Measurements from ENCODE around the gene PLEKHH2.
"Not testable (repeated sequence)": the region's sequence is repeated elsewhere in the genome, so short reads cannot be mapped to it uniquely, and the experiment has no call there.

The PLEKHH2 gene

DNA sequence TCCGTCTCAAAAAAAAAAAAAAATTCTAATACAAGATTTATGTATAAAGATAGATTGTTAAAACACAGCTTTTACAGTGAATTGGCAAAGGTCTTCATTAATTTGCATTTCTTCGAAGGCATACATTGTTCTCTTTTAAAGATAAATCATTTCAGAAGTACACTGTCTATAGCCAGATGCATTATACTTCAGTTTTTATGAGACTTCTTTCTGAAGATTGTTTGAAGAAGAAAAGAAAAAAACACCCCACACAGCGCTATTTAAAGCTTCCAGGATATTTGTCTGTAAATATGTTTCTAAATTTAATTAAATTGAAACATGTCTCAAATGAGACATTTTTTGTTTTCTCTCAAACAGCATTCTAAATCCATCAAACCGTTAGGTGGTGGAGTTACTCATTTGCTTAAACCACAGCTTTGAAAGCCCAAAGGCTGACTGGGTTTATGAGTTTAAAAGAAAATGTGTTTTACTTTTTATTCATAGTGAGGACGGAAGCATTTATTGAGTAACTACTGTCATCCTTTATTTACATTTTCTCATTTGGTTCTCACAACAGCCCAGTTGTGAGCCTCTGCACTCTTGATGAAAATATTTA is 81.6 kb downstream of the PLEKHH2 start:
- no peak for DNase-seq

DNA sequence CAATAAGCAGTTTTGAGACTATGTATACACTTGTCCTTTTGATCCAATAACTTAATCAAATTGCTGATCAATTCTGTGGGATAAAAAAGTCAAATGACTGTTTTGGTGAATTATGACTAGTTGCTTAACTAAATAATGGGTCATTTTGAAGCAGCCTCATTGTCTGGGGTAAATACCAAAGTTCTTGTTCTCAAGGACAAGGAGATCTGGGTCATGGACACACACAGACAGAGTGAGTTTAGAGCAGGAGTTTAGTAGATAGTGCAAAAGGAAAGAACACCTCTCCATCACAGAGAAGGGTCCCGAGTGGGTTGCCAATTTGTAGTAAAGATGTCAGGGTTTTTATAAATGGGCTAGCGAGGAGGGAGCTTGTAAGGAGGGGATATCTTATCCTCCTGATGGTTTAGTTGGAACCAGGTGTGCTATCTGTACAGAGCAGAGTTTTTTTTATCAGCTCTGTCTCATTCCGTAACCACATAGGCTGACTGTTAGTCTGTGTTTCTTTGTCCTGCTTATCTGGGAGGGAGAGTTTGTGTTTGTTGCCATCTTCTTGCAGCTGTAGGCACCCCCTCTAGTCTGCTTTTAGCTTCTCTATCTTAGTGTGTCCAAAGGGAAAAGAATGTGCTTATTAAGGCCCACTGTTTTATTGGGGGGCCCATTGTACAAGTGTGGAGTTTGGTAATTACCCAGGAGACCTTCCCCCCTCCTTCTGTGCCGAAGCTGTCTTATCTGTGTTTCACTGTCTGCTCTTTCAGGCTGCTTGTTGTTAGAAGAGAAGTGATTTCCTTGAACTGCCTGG is 87.9 kb downstream of the PLEKHH2 start:
- DNase-seq: no peak

DNA sequence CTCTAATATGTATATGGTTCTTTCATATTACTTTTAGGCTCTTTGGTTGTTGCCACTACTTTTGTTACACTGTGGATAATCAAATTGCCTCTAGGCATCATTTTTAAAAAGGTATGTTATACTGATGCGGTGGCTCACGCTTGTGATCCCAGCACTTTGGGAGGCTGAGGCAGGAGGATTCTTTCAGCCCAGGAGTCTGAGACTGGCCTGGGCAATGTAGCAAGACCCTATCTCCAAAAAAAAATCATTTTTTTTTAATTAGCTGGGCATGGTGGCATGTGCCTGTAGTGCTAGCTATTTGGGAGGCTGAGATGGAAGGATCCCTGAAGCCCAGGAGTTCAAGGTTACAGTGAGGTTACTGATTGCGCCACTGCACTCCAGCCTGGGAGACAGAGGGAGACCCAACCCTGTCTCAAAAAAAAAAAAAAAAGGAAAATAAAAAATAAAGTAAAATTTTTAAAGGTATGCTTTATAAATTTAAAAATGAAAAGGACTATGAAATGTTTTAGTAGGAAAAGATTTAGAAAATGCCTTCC is 88.7 kb downstream of the PLEKHH2 start:
- no peak for DNase-seq

DNA sequence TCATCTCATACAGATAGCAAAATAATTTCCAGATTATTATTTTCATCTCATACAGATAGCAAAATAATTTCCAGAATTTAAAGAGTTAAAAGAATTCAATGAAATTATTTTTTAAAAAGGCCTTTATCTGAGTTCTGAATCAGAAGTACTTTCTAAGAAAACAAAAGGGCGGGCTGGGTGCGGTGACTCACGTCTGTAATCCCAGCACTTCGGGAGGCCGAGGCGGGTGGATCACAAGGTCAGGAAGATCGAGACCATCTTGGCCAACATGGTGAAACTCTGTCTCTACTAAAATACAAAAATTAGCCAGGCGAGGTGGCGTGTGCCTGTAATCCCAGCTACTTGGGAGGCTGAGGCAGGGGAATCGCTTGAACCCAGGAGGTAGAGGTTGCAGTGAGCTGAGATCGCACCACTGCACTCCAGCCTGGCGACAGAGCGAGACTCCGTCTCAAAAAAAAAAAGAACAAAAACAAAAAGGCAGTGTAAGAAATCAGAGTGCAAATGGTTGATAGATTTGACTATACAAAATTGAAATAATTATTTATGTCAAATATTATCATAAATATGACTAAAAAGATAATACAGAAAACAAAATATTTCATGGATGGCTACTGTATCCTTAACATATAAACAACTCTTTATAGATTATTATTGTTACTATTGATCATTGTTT is 90.0 kb downstream of the PLEKHH2 start:
- DNase-seq: not testable (repeated sequence)

DNA sequence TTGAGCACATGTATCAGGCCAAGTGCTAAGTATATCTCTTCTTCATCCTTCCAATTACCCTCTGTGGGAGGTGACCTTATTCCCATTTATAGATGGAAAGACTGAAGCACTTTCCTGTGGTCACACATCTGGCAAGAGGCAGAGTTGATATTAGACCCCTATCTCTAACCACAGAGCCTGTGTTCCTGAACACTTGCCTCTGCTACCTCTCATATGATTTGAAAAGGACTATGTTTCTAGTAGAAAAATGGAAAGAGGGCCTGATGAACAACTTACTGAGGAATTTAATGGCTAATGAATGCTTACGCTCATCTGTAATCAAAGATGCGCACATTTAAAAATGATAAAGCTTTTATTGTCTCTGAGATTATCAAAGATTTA is 90.6 kb downstream of the PLEKHH2 start:
- no peak for DNase-seq

DNA sequence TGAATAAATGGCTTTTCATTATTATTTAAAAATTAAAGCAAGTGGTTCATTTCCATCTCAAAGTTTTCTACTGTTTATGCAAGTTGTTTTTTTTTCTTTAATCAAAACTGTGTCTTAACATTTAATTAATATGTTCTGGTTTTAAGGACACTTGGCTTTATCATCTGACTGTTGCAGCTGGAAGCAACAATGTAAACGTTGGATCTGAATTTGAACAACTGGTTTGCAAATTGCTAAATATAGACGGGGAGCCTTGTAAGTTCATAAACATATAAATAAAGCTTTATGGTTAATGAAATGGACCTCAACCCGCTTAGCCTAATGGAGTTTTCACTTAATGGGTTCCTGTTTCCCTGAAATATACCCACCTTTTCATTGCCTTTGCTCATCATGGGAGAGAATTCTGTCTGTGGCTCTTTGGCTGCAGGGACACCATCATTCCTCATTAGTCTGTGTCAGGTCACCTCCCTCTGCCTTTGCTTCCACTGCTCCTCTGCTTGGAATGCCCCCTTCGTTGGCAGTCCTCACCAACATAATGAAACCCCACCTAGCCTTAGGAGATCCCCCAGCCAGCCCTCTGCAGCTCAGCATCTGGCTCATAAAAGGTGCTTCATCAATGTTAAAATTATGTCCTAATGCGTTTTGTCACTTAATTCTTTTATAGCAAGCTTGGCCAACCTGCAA is 92.6 kb downstream of the PLEKHH2 start:
- DNase-seq: no peak

DNA sequence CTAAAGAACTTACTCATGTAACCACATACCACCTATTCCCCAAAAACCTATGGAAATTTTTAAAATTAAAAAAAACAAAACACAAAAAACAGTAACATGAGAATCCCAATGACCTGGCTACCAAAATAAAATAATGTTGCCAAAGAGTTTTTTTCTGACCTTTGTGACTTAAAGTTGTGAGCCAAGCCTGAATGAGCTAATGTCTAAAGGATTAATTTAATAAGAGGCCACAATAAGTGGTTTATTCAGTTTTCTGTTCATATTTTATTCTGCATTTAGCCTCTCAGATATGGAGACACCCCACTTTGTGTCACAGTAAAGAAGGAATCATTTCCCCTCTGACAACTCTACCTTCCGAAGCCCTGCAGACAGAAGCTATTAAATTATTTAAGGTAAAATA is 94.2 kb downstream of the PLEKHH2 start:
- no peak for DNase-seq

DNA sequence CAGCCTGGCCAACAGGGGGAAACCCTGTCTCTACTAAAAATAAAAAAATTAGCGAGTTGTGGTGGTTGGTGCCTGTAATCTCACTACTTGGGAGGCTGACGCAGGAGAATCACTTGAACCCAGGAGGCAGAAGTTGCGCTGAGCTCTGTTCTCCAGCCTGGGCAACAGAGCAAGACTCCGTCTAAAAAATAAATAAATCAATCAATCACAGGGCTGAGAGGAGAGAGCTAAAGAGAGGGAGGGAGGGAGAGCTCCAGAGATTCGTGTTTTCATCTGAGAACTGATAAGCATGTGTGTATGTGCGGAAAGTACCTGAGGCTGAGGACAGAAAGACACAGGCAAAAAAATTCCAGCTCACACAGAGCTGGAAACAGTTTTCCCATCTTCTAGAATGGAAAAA is 99.6 kb downstream of the PLEKHH2 start:
- no peak for DNase-seq

DNA sequence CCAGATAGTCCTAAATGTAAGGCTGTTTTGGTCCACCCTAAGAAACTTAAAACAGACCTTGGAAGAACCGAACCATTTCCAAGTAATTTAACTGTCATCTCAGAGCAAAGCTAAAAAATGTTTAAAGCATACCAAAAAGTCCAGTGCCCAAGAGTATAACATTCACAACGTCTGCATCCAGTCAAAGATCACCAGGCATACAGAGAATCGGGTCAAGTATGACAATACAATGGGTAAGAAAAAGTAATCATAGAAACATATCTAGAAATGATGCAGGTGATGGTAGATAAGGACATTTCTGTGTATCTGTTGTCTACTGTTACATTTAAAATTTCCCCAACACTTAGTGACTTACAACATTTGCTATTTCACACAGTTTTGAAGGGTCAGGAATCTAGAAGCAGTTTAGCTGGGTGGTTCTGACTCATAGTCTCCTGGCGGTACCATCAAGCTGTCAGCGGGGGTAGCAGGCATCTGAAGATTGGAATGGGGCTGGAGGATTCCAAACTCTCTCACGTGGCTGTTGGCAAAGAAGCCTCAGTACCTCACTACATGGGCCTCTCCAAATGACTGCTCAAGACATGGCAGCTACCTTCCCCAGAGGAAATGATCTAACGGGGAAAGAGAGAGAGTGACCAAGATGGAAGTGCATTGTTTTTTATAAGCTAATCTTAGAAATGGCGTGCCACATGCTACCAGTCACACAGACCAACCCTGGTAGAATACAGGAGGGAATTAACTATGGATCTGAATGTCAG is 100.2 kb downstream of the PLEKHH2 start:
- DNase-seq: peak; percentile 91

DNA sequence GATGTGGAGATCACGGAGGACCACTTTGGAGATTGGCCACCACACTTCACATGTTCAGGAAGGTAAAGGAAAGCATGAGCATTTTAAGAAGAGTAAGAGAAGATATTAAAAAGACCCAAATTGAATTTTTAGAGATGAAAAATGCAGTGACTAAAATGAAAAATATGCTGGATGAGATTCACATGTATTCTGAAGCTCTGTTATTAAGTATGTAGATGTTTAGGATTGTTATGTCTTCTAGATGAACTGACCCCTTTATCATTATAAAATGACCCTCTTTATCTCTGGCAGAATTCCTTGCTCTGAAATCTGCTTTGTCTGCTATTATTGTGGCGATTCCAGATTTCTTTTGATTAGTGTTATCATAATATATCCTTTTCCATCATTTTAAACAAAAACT is 100.8 kb downstream of the PLEKHH2 start:
- DNase-seq: no peak

DNA sequence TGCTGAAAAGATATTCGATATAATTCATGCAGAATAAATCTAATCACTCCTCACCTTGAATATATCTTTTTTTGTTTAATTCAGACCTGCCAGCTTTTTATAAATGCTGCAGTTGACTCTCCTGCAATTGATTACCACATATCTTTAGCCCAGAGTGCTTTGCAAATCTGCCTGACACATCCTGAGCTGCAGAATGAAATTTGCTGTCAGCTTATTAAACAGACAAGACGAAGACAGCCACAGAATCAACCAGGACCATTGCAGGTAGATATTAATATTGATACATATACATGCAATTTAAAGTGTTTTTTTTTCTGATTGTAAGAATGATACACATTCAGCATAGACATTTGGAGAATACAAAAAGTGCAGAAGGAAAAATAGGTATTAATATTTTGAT is 101.2 kb downstream of the PLEKHH2 start:
- no peak for DNase-seq

DNA sequence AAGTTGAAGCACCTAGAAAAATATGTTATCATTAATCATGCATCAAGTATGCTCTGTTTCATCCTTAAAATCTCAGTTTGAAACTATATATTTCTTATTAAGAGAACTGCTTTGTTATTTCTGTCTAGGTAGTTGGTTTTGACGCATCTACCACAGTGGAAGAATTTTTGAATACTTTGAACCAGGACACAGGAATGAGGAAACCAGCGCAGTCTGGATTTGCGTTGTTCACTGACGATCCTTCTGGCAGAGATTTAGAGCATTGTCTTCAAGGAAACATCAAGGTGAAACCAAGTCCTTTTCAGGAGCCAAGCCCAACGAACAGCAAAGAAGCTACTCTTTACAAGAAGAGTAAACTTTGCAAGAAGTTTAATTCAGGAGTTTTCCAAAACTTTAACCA is 106.6 kb downstream of the PLEKHH2 start:
- no peak for DNase-seq

DNA sequence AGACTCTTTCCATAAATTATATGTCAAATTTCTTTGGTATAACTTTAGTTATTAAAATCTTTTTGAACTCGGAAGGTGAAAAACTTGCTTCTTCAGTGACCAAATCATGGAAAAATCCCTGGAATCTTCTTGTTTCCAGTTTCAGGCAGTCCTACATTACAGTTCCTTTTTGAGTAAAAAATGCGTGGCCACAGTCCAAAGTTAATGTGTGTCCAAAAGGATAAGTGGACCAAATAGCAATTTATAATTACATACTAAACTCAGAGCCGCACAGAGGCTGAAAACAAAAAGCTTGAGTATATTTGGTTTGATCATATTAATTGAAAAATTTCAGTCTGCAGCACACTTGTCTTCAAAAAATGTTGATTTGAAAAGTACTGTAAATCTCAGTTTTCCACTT is 108.4 kb downstream of the PLEKHH2 start:
- DNase-seq: peak; percentile 70

DNA sequence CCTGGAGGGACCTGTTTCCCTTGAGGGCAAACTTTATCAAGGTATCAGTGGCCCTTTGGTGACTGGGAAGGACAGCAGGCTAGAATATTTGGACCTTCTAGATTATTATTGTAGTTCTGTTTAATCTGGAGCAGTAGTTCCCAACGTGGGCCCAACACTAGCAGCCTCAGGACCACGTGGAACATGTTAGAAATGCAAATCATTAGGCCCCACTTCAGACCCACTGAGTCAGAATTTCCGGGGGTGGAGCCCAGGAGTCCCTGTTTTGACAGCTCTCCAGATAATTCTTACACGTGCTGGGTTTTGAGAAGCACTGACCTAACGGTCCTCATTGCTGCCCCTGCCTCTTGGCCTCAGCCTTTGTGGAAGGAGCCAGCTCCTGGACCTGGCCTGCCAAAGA is 111.3 kb downstream of the PLEKHH2 start:
- no peak for DNase-seq

DNA sequence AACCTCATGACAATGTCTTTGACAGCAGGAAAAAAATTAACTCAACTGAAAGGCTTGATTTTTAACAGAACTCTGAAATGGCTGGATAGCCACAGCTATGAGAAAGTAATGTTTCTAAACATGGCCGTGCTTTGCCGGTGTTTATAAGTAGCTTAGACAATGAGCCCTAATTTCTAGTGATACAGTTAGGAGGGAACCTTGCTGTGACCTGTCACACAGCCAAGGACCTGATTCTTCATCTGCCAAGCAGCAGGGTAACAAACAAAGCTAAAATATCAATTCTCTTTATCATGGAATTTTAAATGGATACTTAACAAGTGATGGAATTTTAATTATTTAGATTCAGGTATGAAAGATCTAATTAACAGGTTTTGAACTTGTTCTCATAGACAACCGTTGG is 112.5 kb downstream of the PLEKHH2 start:
- DNase-seq: no peak

DNA sequence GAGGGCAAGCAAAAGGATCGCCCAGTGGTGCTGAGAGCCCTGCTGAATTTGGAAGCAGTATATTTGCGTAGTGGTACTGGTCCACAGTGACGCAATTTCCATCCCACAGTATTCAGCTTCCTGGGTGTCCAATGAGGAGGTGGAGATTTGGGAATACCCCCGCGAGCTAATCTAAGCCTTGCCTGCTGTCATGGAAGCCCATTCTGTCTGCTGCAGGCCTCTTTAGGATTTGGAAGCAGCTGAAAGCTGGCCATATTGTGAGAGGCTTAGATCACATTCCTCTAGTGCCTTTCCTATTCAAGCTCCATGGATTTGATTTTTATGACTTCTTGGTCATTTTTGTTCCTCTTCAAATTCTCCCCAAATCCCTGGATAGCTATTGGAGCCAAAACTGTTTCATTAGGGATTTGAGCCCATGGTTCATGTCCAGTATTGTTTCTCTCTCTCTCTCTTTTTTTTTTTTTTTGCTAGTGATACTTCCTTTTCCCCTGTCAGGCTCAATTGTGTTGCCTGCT is 114.5 kb downstream of the PLEKHH2 start:
- no peak for DNase-seq

DNA sequence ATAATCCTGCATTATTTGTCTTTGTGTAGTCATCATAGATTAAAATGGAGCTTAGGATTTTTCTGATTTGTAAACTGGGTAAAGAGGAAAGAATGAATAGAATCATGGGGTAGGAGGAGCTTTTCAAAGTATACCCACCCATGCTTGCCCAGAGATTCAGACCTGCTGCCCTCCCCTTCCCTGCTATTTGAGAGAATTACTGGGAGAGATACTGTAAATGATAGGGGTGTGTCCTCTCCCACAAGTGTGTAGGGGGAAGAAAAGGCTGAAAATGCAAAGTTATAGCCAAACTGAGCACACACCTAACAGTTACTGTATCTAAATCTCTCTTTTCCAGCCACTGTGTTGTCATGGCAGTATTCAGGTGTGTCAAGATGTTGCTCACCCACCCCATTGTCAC is 115.2 kb downstream of the PLEKHH2 start:
- no peak for DNase-seq

DNA sequence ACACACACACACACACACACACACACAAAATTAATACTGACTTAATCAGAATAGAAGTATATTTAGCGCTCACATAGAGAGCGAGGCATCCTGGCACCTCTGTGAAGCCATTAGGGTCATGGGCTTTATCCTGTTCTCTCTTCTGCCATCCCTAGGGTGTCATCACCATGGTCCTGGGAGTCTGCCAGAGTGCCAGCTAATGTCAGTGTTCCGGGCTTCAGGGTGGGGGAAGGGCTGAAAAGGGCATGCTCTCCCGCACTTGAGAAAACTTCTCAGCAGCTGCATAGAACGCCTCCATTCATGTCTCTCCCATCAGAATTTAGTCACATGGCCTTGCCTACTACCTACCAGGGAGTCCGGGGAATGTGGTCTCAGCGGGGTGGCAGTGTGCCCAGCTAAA is 117.1 kb downstream of the PLEKHH2 start:
- no peak for DNase-seq

DNA sequence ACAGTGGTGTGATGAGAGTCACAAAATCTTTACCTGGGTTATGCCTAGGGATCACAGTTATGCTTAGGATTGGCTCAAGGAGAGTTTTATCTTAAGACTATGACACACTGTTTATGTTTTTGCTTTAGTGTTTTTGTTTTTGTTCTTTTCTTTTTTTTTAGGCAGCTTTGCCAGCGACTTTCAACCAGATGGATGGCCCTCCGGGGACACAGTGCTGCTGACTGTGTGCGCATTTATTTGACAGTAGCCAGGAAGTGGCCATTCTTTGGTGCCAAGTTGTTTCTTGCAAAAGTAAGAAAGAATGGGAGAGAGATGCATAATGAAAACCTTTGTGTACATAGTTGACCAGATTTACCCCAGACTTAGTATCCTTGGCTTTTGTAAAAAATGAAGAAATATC is 121.7 kb downstream of the PLEKHH2 start:
- no peak for DNase-seq

DNA sequence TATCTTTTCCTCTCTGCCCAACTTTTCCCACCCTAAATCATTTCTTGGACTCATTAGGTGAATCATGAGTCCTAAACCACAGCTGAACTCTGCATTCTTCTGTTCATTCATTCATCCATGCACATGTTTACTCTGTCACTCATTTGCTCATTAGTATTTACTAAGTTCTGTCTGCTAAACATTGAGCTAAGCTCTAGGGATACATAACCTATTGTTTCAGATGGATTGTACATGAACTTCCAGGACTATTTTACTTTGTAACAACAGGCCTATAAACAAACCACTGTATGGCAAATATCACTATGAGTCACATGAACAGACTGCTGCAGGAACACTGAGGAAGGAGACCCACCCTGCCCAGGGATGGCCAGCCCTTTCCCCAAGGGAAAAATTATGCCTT is 122.1 kb downstream of the PLEKHH2 start:
- DNase-seq: peak; percentile 75

DNA sequence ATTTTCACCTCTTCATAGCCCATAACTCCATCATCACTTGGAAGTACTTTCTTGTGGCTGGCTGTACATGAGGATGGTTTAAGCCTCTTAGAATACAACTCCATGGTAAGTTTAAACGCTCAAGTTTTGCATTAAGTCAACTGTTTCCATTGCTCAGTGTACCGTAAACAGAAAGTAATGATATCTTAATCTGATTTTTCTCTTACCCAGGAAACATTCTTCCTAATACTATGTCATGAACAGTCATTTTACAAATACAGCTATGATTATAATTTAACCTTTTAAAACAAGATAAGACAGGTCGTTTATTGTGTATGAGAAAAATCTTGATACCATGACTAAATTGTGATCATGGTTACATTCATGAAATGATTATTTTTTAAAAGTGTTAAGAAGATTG is 125.2 kb downstream of the PLEKHH2 start:
- DNase-seq: no peak

DNA sequence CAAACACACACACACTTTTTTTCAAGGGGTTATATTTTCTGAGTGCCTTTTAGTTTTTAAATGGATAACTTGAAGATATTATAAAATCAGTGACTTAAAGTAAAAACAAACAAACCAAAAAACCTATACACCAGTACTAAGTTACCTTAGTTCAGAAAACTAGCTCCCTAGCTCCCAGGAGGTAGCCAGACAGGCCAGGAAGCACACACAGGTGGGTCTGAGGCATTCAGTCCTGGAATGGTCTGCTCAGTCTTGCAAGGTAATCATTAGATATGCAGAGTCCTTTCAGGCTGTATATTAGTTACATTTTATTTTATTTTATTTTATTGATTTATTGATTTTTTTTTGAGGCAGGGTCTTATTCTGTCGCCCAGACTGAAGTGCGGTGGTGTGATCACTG is 126.0 kb downstream of the PLEKHH2 start:
- no peak for DNase-seq

All from fibroblast of skin of right quadriceps (primary cell).